ENCODE results near the gene SYNCRIP. TPM values are rescaled to one million over a fixed set of nuclear protein-coding genes. Genes with fewer than 3 reads are reported as not detected.
"Not testable (repeated sequence)": the region's sequence is repeated elsewhere in the genome, so short reads cannot be mapped to it uniquely, and the experiment has no call there.

The SYNCRIP gene
- total RNA-seq, 1 donor from 2014 or later, result 88.3 TPM

DNA sequence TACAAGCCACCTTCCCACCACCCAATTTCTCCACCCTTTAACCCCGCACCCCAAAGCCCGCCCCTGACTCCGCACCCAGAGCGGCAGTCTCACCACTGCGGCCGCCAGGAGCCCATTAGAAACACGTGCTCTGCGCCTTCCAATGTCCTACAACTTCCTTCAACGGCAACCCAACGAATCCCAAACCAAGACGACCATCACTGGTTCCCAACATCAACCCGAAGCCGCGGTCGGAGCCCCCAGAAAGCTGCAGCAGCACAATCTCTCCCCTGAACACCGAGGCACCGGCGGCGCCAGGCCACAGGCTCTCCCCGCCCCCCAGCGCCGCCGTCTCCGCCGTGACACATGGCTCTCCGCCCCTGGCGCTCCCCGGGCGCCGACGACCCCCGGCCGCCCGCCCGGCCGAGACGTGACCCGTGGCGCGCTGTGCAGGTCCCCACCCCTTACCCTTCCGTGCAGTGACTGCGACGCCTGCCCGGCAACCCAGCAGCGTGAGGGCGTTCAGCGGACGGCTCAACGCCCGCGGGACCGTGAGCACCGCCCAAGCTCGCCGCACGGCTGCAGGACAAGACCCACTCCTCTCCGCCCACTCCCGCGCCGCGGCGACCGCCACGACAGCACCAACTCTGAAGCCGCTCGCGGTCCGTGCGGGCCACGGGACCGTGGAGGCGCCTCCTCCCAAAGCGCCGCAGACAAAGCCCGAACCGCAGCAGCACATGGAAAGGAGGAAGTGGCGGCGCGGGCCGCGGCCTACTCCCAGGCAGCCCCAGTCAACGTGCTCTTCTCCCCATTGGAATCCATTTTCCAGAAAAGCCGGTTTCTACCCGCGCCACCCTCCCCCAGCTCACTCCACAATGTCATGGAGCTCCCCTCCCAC lies 551 bp downstream of the SYNCRIP start:
- intact Hi-C loops (cut with DNase I), result no loop called here
- TF ChIP-seq, protein P1, sequence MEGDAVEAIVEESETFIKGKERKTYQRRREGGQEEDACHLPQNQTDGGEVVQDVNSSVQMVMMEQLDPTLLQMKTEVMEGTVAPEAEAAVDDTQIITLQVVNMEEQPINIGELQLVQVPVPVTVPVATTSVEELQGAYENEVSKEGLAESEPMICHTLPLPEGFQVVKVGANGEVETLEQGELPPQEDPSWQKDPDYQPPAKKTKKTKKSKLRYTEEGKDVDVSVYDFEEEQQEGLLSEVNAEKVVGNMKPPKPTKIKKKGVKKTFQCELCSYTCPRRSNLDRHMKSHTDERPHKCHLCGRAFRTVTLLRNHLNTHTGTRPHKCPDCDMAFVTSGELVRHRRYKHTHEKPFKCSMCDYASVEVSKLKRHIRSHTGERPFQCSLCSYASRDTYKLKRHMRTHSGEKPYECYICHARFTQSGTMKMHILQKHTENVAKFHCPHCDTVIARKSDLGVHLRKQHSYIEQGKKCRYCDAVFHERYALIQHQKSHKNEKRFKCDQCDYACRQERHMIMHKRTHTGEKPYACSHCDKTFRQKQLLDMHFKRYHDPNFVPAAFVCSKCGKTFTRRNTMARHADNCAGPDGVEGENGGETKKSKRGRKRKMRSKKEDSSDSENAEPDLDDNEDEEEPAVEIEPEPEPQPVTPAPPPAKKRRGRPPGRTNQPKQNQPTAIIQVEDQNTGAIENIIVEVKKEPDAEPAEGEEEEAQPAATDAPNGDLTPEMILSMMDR (IDR thresholded peaks at IDR 0.05), result no peak
- Histone ChIP-seq H3K27me3 (no peaks in the 10 kb centered on the region), H3K4me1 (peaks cover 46% of the 10 kb centered on the region), H3K4me3 (peak overlapping the region; percentile 90), H3K9me3 (no peaks in the 10 kb centered on the region), H3K36me3 (peaks cover 35% of the 10 kb centered on the region), H3K27ac (peak overlapping the region; percentile 100)
- ATAC-seq, result peak; percentile 2
- DNase-seq, result peak; percentile 86

DNA sequence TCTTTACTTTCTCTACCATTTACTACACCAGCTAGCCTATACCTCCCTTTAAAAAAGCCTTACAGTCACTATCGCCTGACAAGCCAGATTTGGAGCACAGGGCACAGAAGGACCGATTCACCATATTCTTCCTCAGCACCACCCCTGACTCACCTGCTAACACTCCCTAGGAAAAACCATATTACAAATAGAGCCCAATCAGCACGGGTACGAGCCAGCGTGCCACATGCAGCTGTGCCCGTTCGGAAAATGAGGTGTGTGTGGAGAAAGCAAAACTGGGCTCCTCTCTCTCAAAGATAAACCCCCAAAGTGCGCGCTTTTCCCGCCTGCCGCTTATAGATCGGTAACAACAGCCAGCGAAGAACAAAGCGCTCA lies 1.2 kb downstream of the SYNCRIP start:
- peak overlapping the region; percentile 100 for H3K27ac ChIP-seq
- H3K4me1 ChIP-seq, result peaks cover 46% of the 10 kb centered on the region
- TF ChIP-seq, protein P1 (IDR thresholded peaks at IDR 0.05), result no peak
- H3K9me3 ChIP-seq, result no peaks in the 10 kb centered on the region
- H3K4me3 ChIP-seq, result peak overlapping the region; percentile 90
- intact Hi-C loops (cut with DNase I), result no loop called here
- no peaks in the 10 kb centered on the region for H3K27me3 ChIP-seq
- no peak for ATAC-seq
- no peak for DNase-seq
- H3K36me3 ChIP-seq, result peaks cover 42% of the 10 kb centered on the region

GRCh38 chr6:85640821-85641220 lies 1.9 kb downstream of the SYNCRIP start:
- Histone ChIP-seq H3K9me3 (no peaks in the 10 kb centered on the region), H3K4me1 (peaks cover 46% of the 10 kb centered on the region), H3K27ac (no peak overlapping the region), H3K36me3 (peaks cover 49% of the 10 kb centered on the region), H3K4me3 (peak overlapping the region; percentile 90), H3K27me3 (no peaks in the 10 kb centered on the region)
- no peak for DNase-seq
- no peak for ATAC-seq
- intact Hi-C loops (cut with DNase I), result no loop called here
- TF ChIP-seq, protein P1 (IDR thresholded peaks at IDR 0.05), result no peak

DNA sequence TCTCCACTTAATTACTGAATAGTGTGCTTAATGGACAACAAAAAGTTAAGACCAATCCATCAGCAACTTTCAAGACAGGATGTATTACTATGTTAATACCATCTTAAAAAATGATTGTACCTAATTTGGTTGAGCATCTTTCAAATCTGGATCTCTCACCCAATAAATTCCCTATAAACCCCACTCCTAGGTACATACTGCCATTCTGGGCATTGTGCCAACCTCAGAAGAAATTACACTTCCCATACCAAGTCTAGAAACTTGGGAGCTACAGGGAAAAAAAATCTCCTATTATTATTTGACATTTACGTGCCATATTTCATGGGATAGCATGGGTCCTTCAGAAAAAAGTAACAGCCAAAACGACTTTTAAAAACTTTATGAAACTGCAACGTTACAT lies 5.1 kb downstream of the SYNCRIP start:
- Histone ChIP-seq H3K9me3 (no peaks in the 10 kb centered on the region), H3K27ac (no peak overlapping the region), H3K36me3 (peaks cover 80% of the 10 kb centered on the region), H3K4me3 (no peak overlapping the region), H3K4me1 (peaks cover 39% of the 10 kb centered on the region), H3K27me3 (no peaks in the 10 kb centered on the region)
- ATAC-seq (no peak), DNase-seq (no peak)
- TF ChIP-seq, protein P1 (IDR thresholded peaks at IDR 0.05), result no peak
- intact Hi-C loops (cut with DNase I), result no loop called here

- Histone ChIP-seq H3K36me3 (peaks cover 90% of the 10 kb centered on the region), H3K27me3 (no peaks in the 10 kb centered on the region), H3K4me1 (peaks cover 3% of the 10 kb centered on the region), H3K9me3 (no peaks in the 10 kb centered on the region), H3K4me3 (no peak overlapping the region), H3K27ac (no peak overlapping the region)
- no peak for DNase-seq
- no peak for ATAC-seq
- intact Hi-C loops (cut with DNase I), result no loop called here
- TF ChIP-seq, protein P1 (IDR thresholded peaks at IDR 0.05), result no peak
These were observed 10.3 kb downstream of the SYNCRIP start for GRCh38 chr6:85632164-85632942.

- H3K27me3 ChIP-seq; H3K27ac ChIP-seq; H3K9me3 ChIP-seq; ATAC-seq; H3K4me3 ChIP-seq; H3K4me1 ChIP-seq; intact Hi-C loops (cut with DNase I); DNase-seq: not testable (repeated sequence)
- H3K36me3 ChIP-seq, result peaks cover 90% of the 10 kb centered on the region
These were observed 11.6 kb downstream of the SYNCRIP start for GRCh38 chr6:85631117-85631516.
